ENCODE data around the gene KRTAP19-2.
"Not testable (repeated sequence)": the region's sequence is repeated elsewhere in the genome, so short reads cannot be mapped to it uniquely, and the experiment has no call there.

Gene KRTAP19-2, protein sequence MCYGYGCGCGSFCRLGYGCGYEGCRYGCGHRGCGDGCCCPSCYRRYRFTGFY

DNA sequence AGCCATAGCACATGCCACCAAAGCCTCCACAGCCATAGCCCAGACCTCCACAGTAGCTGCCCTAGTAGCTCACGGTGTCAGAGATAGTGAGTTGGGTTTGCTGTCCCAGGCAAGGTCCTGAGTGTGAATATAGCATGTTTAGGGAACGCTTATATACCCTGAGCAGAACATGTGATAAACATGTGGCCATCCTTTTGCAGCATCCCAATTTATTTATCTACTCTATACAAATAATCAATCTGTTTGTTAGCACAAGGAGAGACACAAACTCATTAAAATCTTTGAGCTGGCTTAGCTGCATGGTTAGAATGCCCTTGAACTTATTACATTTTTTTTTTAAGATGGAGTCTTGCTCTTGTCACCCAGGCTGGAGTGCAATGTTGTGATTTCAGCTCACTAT is at the start of gene KRTAP19-2:
TSS of gene KRTAP19-2 (minus strand) at position 101 of the 400 bp plus-strand sequence. CDS start at position 13, 88 bp downstream.
- DNase-seq (ENCODE audit: low read depth in 2 of 3, low spot score in 2 of 3), result no peak

DNA sequence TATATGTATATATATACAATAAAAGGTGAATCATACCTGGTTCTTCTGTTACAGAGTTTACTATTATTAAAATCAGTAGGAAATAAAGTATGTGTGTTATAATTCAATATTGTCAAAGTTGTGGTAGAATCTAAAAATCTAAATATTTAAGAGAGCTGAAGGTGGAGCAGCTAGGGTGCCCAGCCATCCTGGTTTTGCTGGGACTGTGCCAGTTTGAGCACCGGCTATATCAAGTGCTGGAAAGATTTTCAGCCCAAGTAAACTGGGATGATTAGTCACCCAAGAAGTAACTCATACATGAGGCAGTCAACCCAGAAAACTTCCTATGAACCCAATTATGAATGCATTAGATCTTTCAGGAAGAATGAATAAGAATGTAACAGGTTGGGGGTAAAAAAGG is 31.6 kb upstream of the KRTAP19-2 start:
- no peak for DNase-seq (ENCODE audit: low read depth in 2 of 3, low spot score in 2 of 3)

DNA sequence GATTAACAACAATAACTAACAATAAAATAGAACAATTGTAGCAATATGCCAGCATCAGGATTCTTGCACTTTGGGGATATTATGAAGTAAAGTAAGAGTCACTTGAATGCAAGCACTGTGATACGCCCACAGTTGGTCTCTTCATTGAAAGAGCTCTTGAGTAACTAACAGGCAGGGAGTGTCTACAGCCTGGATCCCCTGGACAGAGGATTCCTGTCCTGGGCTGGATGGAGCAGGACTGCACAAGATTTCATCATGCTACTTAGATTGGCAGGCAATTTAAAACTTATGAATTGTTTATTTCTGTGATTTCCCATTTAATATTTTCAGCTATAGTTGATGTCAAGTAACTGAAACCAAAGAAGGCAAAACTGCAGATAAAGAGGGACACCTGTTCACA is 28.4 kb upstream of the KRTAP19-2 start:
- no peak for DNase-seq (ENCODE audit: low read depth in 2 of 3, low spot score in 2 of 3)

DNA sequence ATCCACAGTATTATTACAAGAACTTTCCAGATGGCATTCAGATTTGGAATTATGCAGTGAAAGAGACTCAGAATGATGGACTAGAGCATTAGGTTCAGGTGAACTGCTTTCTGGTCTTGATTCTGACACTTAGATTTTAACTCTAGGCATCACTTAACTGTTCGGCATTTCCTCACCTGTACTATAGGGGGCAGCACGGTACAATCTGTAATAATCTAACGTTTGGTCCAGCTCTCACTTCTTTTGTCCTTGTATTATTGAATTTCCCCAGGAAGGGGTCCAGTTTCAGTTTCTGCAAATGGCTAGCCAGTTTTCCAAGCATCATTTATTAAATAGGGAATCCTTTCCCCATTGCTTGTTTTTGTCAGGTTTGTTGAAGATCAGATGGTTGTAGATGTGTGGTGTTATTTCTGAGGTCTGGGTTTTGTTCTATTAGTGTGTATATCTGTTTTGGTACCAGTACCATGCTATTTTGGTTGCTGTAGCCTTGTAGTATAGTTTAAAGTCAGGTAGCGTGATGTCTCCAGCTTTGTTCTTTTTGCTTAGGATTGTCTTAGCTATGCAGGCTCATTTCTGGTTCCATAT is 18.5 kb upstream of the KRTAP19-2 start:
- DNase-seq (ENCODE audit: low read depth in 2 of 3, low spot score in 2 of 3), result not testable (repeated sequence)

DNA sequence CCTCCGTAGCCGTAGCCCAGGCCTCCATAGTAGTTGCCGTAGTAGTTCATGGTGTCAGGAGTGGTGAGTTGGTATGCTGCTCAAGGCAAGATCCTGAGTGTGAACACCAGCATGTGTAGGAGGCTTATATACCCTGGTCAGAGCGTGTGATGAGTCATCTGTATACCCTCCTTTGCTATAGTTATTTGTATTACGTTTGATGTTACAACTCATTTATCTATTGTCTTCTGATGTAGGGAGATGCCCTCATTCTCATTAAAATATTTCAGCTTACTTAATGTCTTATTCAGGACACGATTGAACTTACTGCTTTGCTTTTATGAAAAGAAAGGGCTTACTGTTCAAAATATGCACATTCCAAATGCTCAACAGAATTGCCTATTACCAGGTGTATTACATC is 14.8 kb upstream of the KRTAP19-2 start, which contains the start of gene KRTAP19-5:
TSS of gene KRTAP19-5 (minus strand) at position 101 of the 400 bp plus-strand sequence. CDS start at position 50, 51 bp downstream.
- no peak for DNase-seq (ENCODE audit: low read depth in 2 of 3, low spot score in 2 of 3)

DNA sequence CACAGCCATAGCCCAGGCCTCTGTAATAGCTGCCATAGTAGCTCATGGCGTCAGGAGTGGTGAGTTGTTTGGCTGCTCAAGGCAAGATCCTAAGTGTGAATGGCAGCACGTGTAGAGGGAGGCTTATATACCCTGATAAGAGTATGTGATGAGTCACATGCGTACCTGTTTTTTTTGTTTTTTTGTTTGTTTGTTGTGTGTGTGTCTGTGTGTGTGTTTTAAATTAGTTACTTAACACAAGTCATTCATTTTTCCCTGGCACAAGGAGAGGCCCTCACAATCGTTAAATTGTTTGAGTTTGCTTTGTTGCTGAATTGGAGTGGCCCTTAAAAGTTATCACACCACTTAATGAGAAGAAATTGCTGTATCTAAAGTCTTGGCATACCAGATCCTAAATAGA is 9.8 kb upstream of the KRTAP19-2 start, which contains the start of gene KRTAP19-4:
TSS of gene KRTAP19-4 (minus strand) at position 101 of the 400 bp plus-strand sequence. CDS start at position 46, 55 bp downstream.
- no peak for DNase-seq (ENCODE audit: low read depth in 2 of 3, low spot score in 2 of 3)

DNA sequence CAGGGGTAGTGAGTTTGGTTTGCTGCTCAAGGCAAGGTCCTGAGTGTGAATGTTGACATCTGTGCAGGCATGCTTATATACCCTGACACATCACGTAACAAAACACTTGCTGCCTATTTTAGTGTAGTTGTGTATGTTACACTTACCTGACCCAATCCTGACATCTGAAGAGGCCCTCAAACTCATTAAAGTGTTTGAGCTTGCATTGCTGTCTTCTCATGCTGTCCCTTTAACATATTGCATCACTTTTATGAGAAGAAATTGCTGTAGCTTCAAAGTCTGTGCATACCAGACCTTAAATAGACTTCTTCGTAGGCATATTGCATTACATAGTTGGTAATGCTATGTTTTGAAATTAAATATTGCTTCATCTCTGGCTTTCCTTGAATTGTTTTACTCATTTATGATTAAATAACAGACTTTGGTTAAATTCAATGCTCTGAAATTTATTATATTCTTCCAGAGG is 4.8 kb upstream of the KRTAP19-2 start, which contains the start of gene KRTAP19-3:
TSS of gene KRTAP19-3 (minus strand) at position 51 of the 466 bp plus-strand sequence. CDS start 56 bp downstream, outside the sequence.
- no peak for DNase-seq (ENCODE audit: low read depth in 2 of 3, low spot score in 2 of 3)

DNA sequence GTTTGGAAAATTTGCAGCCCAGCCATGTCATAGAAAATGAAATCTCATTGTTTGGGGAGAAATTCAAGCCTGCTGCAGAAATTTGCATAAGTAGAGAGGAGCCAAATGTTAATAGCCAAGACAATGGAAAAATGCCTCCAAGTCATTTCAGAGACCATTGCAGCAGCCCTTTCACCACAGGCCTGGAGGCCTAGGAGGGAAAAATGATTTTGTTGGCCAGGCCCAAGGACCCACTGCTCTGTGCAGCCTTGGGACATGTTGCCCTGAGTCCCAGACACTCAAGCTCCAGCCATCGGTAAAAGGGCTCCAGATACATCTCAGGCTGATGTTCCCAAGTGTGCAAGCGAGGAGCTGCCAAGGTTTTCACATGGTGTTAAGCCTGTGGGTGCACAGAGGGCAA is 1.1 kb downstream of the KRTAP19-2 start:
- no peak for DNase-seq (ENCODE audit: low read depth in 2 of 3, low spot score in 2 of 3)

DNA sequence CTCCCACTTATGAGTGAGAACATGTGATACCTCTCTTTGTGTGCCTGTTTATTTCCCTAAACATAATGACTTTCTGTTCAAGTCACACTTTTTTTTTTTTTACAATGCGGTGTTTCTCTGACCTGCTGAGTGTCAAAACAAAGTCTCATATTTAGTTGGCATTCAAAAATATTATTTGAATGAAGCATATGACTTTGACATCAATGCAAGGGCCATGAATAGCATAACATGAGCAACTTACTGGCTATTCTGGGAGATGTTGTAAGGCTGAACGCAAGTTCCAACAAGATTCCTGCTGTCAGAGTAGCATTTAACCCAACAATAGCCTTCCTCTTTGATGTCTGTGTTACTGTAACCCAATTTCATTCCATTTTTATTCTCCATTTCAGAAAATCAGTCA is 5.1 kb downstream of the KRTAP19-2 start:
- DNase-seq (ENCODE audit: low read depth in 2 of 3, low spot score in 2 of 3), result no peak

DNA sequence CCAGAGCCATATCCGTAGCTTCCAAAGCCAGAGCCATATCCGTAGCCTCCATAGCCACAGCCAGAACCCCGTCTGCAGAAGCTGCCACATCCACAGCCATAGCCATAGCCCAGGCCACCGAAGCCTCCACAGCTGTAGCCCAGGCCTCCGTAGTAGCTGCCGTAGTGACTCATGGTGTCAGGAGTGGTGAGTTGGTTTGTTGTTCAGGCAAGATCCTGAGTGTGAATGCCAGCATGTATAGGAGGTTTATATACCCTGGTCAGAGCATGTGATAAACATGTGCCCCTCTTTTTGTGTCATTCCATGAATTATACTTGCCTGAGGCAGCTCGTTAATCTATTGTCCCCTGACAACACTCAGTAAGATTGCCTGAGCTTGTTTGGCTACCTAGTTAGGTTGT is 7.1 kb downstream of the KRTAP19-2 start, which contains the start of gene KRTAP19-1:
TSS of gene KRTAP19-1 (minus strand) at position 223 of the 400 bp plus-strand sequence. CDS start at position 173, 50 bp downstream.
- no peak for DNase-seq (ENCODE audit: low read depth in 2 of 3, low spot score in 2 of 3)

DNA sequence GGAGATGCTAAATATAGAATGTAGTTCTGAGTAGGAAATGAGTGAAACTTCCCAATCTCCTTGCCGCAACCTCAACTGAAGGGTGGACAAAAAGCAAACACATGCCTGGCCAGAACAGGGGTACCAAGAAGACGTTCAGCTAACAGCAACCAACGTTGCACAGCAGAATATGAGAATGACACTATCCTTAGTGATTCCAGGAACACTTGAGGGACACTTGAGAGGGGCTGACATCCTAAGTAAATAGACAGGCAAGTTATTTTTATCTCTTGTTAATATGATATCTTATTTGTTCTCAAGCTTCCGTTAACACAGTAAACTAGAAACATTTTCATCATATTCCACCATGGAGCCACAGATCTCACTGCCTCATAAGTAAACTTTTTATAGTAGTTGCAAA is 8.0 kb downstream of the KRTAP19-2 start:
- DNase-seq (ENCODE audit: low read depth in 2 of 3, low spot score in 2 of 3), result no peak

DNA sequence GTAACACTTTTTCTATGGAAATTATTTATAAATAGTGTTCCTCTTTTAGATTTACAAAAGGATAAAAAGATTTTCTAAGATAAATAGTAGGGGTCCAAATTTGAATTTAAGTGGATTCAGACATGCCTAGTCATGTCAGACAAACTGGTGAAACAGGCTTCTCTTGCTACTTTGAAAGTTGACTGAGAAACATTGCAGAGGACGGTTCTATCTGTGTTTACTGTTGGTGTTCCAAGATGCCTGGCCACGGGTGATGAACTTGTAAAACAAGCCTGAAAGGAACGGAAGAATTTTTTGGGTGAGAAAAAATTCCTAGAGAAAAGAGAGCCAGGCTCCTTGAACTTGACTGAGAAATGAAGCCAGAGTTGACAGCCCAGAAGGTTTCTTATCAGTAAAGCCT is 9.2 kb downstream of the KRTAP19-2 start:
- DNase-seq (ENCODE audit: low read depth in 2 of 3, low spot score in 2 of 3), result no peak

DNA sequence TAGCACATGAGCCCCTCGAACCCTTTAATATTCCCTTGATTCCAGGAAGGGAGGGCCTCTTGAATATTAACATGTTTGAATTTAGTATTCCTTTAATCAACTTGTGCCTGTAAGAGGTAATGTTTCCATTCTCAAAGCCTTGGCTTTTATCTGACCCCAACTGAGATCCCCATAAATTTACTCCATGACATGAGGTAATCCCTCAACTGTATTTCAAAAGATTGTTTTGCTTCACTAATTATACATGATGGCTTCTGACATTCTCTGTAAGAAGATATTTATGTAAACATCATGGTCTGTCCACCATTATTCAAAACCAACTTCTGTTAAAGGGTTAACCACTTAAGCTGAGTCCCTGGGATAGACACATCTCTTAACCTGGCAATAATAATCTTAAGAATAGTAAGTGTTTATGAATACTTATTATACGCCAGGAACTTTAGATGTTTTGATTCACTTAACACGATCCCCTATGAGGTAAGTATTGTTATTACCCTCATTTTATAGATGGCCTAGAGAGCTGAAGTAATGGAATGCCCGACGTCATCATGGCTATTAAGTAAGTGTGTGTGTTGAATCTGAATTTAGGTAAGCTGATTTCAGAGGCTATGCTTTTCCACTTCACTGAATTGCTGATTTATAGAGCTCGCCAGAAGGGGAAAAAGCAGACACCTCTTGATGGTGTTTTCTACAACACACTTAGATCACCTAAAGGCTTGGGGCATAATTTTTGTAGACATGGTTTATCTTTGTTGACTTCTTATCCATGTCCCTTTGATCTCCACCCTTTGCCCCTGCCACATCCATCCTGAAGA is 18.1 kb downstream of the KRTAP19-2 start:
- no peak for DNase-seq (ENCODE audit: low read depth in 2 of 3, low spot score in 2 of 3)

DNA sequence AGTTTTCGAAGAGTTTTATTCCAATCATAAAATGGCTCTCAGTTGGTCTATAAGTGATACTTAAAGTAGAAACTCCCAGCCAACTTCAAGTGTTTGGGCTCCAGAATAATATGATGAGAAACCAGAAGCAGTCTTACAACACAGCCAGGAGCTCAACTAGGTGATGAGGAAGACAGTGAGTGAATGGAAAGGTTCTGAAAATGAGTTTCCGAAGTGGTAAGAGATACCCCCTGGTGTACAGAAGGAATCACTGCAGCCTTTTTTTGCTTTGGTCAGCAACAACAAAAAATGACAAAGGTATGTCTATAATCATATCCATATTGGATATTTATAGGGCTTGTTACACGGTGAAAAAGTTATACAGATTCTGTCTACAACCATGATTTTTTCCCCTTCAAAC is 23.5 kb downstream of the KRTAP19-2 start:
- DNase-seq (ENCODE audit: low read depth in 2 of 3, low spot score in 2 of 3), result no peak

DNA sequence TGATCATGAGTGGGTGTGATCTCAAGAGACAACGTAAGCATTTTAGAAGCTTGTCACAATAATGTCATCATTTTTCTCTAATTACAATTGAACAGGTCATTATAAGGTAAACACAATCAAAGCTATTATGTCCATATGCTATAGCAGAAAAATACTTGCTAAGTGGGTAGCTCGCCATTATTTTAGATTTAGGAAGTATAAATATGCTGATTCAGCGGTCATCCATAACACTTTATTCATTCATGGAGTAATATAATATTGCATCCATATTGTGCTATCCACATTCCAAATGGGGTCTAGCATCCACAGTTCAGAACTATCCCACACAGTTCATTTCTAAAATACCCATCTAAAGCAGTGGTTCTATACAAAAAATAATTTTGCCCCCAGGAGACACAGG is 38.7 kb downstream of the KRTAP19-2 start:
- DNase-seq (ENCODE audit: low read depth in 2 of 3, low spot score in 2 of 3), result no peak

DNA sequence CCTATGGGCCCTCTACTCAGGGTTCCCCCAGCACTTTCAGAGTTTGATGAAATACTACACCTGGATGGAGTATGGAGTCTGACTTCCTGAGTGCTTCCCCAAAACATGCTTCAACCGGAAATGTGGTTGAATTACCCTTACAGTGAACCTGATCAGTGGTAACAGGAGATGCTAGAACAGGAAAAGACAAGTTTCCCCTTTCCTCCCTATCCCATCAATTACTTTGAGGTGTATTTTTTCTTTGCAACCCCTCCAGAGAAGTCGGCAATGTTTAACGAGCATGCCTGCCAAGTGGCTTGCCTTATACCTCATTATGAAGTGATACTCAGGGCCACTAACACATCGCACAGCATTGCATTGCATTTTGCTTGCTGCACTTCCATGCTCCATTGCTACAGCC is 40.2 kb downstream of the KRTAP19-2 start:
- no peak for DNase-seq (ENCODE audit: low read depth in 2 of 3, low spot score in 2 of 3)

DNA sequence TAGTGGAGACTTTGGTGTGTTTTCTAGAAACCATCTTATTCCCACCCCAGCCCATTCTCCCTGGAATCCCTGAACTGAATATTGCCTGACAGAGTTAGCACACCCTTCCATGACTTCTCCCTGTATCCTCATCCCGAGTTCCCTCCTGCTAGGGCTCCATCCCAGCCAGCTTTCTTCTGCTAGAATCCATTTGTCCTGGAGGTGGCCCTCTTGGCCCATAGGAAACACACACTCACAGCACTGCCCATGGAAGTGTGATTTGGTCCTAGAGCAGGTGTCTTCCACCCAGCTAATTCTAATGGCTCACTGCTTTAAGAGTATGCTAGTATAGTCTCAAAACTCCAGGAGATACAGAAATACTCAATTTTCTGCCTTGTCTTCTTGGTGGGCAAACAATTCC is 43.0 kb downstream of the KRTAP19-2 start:
- no peak for DNase-seq (ENCODE audit: low read depth in 2 of 3, low spot score in 2 of 3)

DNA sequence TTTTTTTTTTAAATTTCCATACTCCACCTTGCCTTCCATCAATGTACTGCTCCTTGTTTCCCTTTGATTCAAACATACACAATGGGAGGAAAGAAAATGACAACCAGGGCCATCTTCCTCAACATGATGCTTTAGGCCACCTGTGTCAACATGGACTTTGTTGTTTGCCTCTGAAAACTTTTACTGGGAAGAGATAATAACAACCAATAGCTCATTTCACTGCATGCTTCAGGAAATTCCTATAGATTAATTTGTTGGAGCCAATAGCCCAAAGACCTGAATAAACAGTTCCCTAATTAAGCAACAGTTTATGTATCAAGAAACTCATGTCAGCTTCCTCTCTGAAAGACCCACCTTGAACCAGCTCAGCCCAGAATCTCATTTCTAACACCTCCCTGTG is 44.0 kb downstream of the KRTAP19-2 start:
- no peak for DNase-seq (ENCODE audit: low read depth in 2 of 3, low spot score in 2 of 3)

DNA sequence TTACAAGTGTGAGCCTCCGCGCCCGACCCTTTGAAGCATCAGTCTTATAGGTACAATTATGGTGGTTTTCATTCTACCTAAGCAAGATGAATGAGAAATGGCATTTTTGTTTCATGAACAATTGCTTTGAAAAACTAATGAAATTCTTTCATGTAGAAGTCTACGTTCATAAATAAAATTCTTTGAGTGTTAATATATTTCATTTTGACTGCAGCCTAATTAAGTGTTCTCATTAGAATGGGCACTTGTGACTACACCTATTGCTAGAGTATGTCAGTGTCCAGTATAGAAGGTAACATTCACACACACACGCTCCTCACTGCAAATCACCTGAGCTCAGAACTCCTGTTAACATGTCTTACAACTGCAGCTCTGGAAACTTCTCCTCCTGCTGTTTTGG is 47.3 kb downstream of the KRTAP19-2 start, which contains the start of gene KRTAP15-1:
TSS of gene KRTAP15-1 (plus strand) at position 301 of the 400 bp plus-strand sequence. CDS start at position 354, 53 bp downstream.
- DNase-seq (ENCODE audit: low read depth in 2 of 3, low spot score in 2 of 3), result no peak
